Osteoblast (primary cell): Measurements from ENCODE around the gene CHRNA4. TPM values are rescaled to one million over a fixed set of nuclear protein-coding genes. Genes with fewer than 3 reads are reported as not detected.

Experiments used
- DNase-seq: peaks from one replicate; pipeline ENCODE4 v3.0.0; 2011; ENCODE audit warnings: low spot score, mixed read lengths; ENCODE audit not compliant: insufficient read length; ENCODE audit errors: missing footprints
- H2AFZ ChIP-seq: 2 replicates; pipeline ENCODE4 v1.6.0; 2011; ENCODE audit warnings: mild to moderate bottlenecking, low read length
- H3K27ac ChIP-seq: 2 replicates; pipeline ENCODE4 v1.5.1; 2011; ENCODE audit warnings: mild to moderate bottlenecking, low read depth, low read length, moderate library complexity
- H3K27me3 ChIP-seq: 2 replicates; pipeline ENCODE4 v1.6.0; 2012; ENCODE audit warnings: mild to moderate bottlenecking, control low read depth, inconsistent platforms, low read length, moderate library complexity; ENCODE audit not compliant: insufficient read depth
- H3K36me3 ChIP-seq: 2 replicates; pipeline ENCODE4 v1.5.1; 2011; ENCODE audit warnings: mild to moderate bottlenecking, low read length, control low read depth, moderate library complexity; ENCODE audit not compliant: insufficient read depth
- H3K4me1 ChIP-seq: 2 replicates; pipeline ENCODE4 v1.5.1; 2011; ENCODE audit warnings: mild to moderate bottlenecking, low read length, control low read depth, moderate library complexity; ENCODE audit not compliant: insufficient read depth
- H3K4me2 ChIP-seq: 2 replicates; pipeline ENCODE4 v1.6.0; 2011; ENCODE audit warnings: mild to moderate bottlenecking, low read length; ENCODE audit not compliant: insufficient read depth
- H3K4me3 ChIP-seq: fragments of 200-600 bp; sonication (generic); 3 replicates; pipeline ENCODE4 v1.5.1; 2012; ENCODE audit warnings: mild to moderate bottlenecking, low read length, inconsistent platforms; ENCODE audit not compliant: insufficient read depth
- H3K79me2 ChIP-seq: 2 replicates; pipeline ENCODE4 v1.6.0; 2012; ENCODE audit warnings: mild to moderate bottlenecking, low read length, control low read depth, inconsistent platforms; ENCODE audit not compliant: insufficient read depth
- H3K9me3 ChIP-seq: 2 replicates; pipeline ENCODE4 v1.5.1; 2011; ENCODE audit warnings: low read depth, low read length, control low read depth
- H4K20me1 ChIP-seq: 2 replicates; pipeline ENCODE4 v1.6.0; 2012; ENCODE audit warnings: mild to moderate bottlenecking, low read length, control low read depth; ENCODE audit not compliant: insufficient read depth
- CTCF ChIP-seq: IDR thresholded peaks from 2 replicates; pipeline ENCODE4 v1.5.1; 2011; ENCODE audit warnings: mild to moderate bottlenecking, low read depth, low read length, moderate library complexity; ENCODE audit errors: extremely low read depth
- total RNA-seq: library from RNA; depleted of rRNA; stranded (reverse); fragments of >200 nt; gene quantifications from 2 replicates; pipeline ENCODE4 v1.2.3, GENCODE V29; 2012

Gene CHRNA4
- total RNA-seq, 1 donor = not detected

DNA sequence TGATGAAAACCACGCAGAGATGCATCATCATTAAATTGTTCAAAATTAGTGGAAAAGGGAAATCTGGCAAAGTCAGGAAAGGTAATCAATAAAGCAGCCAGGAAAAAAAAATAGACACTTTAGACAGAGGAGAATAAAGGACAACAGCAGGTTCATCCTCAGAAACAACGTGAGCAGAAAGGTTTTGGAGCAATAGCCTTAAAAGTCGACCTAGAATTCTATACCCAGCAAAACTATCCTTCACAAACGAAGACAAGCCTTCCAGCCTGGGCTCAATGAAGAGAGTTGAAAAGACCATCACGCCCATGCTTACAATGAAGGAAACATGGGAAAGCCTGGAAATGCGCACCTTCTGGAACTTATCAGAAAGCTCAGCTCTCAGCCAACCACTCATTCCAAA, 24.7 kb upstream of the CHRNA4 start:
- no peak overlapping the region for H3K4me3 ChIP-seq
- H3K27ac ChIP-seq = no peak overlapping the region
- DNase-seq = no peak
- no peak overlapping the region for H2AFZ ChIP-seq
- H3K4me1 ChIP-seq = no peaks in the 10 kb centered on the region
- TF ChIP-seq CTCF = no peak
- H3K4me2 ChIP-seq = no peak overlapping the region
- H3K27me3 ChIP-seq = no peaks in the 10 kb centered on the region
- no peaks in the 10 kb centered on the region for H3K36me3 ChIP-seq
- H3K9me3 ChIP-seq = peaks cover 7% of the 10 kb centered on the region
- no peaks in the 10 kb centered on the region for H3K79me2 ChIP-seq
- peaks cover 5% of the 10 kb centered on the region for H4K20me1 ChIP-seq

GRCh38 chr20:63384336-63384735, 23.2 kb upstream of the CHRNA4 start:
- Histone ChIP-seq H2AFZ (no peak overlapping the region), H3K79me2 (no peaks in the 10 kb centered on the region), H3K4me1 (no peaks in the 10 kb centered on the region), H4K20me1 (peaks cover 5% of the 10 kb centered on the region), H3K36me3 (no peaks in the 10 kb centered on the region), H3K27me3 (no peaks in the 10 kb centered on the region), H3K4me2 (no peak overlapping the region), H3K4me3 (no peak overlapping the region), H3K9me3 (peaks cover 7% of the 10 kb centered on the region), H3K27ac (no peak overlapping the region)
- no peak for TF ChIP-seq CTCF
- no peak for DNase-seq

GRCh38 chr20:63383556-63383955, 22.4 kb upstream of the CHRNA4 start:
- Histone ChIP-seq H3K27ac (no peak overlapping the region), H2AFZ (no peak overlapping the region), H3K9me3 (peaks cover 7% of the 10 kb centered on the region), H3K4me1 (no peaks in the 10 kb centered on the region), H4K20me1 (peaks cover 5% of the 10 kb centered on the region), H3K79me2 (no peaks in the 10 kb centered on the region), H3K4me2 (no peak overlapping the region), H3K36me3 (no peaks in the 10 kb centered on the region), H3K4me3 (no peak overlapping the region), H3K27me3 (no peaks in the 10 kb centered on the region)
- DNase-seq = no peak
- TF ChIP-seq CTCF = no peak

- no peak for DNase-seq
- Histone ChIP-seq H3K4me3 (no peak overlapping the region), H3K4me2 (no peak overlapping the region), H3K27ac (no peak overlapping the region), H3K4me1 (no peaks in the 10 kb centered on the region), H2AFZ (no peak overlapping the region), H3K27me3 (no peaks in the 10 kb centered on the region), H3K79me2 (no peaks in the 10 kb centered on the region), H3K36me3 (no peaks in the 10 kb centered on the region), H3K9me3 (peaks cover 7% of the 10 kb centered on the region), H4K20me1 (peaks cover 5% of the 10 kb centered on the region)
- no peak for TF ChIP-seq CTCF
Observed at GRCh38 chr20:63382551-63383300, 21.6 kb upstream of the CHRNA4 start.
